ENCODE results near the gene KCNN3.
A peak's percentile ranks its signal among the peaks of the same experiment; 100 is the strongest.

The KCNN3 gene

DNA sequence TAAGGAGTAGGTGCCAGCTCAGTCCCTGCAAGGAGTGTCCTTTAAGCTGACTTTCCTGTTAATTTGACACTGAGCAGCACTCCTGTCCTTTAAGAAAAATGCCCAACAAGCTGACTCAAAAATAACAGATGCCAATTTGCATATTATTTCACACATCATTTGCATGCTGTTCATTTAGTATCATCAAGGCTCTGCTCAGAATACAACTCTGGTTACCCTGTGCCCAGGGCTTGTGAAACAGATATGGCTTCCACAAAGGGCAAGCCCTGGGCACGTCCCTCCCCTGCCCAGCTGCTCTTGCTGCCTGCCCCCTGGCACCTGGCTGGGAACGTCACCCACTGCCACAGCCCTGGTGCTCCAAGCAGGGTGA is 10.3 kb downstream of the KCNN3 start:
- DNase-seq = no peak

GRCh38 chr1:154859151-154859785 is 10.8 kb downstream of the KCNN3 start:
- no peak for DNase-seq

DNA sequence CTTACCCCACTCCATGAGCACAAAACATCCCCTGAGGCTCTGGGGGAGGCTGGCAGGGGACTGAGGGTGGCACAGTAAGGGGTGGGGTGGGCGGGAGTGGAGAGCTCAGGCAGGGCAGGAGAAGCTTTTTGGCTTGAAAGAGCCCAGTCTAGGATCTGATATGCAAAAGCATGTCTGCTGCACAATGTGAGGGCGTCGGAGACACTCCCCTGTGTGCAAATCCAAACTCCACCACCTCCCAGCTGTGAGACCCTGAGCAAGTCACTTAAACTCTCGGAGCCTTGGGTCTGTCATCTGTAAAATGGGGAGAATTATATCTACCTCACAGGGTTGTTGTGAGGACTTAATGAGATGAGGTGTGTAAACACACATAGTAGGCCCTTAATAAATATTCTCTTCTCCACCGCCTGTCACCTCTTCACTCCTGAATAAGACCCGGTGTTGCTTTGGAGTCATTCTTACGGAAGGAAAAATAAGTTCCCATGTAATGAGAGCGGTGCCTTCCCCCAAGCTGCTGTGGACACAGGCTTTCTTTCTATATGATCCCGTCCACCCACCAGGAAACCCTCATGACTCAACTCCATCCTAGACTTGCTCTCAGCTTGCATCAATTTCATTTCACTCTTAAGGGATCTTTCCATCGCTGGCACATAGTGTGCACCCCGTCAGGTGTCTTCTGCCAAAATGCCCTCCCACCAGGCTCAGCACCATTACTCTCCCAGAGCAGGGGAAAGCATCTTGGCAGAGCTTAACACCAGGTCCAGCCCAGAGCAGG is 12.5 kb downstream of the KCNN3 start:
- no peak for DNase-seq

- no peak for DNase-seq
Observed at GRCh38 chr1:154857022-154857421, 13.1 kb downstream of the KCNN3 start.

DNA sequence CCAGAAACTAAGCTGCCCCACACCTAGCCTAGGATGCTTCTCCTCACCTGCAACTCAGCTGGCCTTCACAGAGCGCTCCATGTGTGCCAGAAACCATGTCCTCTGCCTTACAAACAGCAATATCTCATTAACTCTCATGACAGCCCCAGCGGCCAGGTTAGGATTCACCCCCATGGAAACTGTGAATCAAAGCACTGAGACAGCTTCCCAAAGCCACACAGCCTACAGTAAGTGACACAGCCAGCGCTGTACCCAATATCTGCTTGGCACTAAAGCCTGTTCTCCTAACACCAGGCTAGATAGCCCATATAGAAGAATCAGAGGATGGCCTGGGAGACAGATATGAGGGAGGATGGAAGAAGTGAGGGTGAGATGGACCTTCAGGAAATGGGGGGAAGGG is 13.5 kb downstream of the KCNN3 start:
- DNase-seq = no peak

GRCh38 chr1:154856049-154856448 is 14.0 kb downstream of the KCNN3 start:
- no peak for DNase-seq

DNA sequence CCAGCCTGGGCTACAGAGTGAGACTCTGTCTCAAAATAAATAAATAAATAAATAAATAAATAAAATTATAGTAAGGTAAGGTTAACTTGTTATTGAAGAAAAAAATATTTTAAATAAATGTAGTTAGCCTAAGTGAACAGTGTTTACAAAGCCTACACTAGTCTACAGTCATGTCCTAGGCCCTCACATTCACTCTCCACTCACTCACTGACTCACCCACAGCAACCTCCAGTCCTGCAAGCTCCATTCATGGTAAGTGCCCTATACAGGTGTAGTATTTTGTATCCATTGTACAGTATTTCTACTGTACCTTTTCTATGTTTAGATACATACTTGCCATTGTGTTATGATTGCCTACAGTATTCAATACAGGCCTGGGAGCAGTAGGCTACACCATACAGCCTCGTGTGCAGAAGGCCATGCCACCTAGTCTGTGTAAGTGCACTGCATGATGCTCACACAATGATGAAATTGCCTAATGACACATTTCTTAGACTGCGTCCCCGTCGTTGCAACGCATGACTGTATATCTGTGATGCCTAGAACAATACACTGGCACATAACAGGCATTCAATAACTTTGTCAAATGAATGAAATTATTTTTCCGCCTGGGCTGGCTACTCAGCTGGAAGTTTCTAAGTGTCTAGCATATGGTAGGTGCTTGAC is 14.8 kb downstream of the KCNN3 start:
- DNase-seq = no peak

DNA sequence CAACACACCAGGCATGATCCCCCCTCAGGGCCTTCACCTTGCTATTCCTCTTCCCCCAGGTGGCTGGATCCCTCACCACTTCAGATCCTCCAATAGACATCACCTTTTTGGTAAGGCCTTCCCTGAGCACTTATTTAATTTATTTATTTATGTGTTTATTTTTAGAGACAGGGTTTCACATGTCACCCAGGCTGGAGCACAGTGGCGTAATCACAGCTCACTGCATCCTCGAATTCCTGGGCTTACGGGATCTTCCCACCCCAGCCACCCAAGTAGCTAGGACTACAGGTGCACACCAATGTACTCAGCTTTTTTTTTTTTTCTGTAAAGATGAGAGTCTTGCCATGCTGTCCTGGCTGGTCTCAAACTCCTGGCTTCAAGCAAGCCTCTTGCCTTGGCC is 17.2 kb downstream of the KCNN3 start:
- DNase-seq = no peak

DNA sequence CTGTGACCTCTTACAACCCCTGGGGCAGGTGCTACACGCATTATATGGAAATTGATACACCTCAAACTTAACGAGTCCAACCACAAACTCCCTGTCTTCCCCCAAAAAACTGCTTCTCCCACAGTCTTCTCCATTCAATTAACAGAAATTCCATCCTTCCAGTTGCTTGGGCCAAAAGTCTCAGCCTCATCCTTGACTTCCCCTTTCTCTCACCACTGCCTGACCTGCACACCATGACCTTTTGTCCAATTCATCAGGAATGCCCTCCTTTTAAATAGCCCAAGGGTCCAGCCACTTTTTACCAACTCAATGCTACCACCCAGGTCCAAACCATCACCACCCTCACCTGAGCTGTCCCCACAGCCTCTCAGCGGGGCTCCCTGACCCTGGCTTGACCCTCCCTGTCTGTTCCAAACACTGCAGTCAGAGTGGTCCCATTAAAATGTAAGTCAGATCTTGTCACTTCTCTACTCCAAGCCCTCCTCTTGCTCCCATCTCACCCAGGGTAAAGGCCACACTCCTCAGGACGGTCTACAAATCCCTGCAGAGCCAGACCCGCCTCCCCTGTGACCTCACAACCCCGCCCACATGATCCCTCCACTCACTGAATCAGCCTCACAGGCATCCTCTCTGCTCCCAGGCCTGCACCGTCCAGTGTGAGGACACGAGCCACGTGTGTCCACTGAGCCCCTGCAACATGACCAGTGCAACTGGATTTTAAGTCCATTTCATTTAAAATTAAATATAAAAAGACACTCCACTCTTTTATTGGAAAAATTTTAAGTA is 18.5 kb downstream of the KCNN3 start:
- no peak for DNase-seq

- DNase-seq = no peak
Observed at GRCh38 chr1:154849645-154850131, 20.4 kb downstream of the KCNN3 start.

DNA sequence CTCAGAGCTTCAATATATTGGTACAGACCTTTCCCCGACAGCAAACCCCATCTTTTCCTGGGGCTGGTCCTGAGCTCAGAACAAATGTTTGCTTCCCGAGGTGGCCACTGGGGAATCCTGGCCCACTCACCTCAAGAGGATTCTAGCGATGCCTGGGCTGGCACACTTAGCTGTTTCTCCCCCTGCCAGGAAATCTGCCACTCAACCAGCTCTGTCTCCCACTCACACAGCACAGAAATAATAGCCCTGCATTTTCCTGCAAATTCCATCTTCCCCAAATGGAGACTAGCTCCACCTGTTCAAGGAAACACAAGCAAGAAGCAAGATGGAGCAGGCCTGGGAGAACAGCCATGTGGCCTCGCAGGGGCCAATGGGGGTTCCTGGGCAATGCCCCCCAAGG is 21.1 kb downstream of the KCNN3 start:
- DNase-seq = no peak

- no peak for DNase-seq
Observed at GRCh38 chr1:154847891-154848290, 22.2 kb downstream of the KCNN3 start.

GRCh38 chr1:154846565-154847442 is 23.3 kb downstream of the KCNN3 start:
- no peak for DNase-seq

DNA sequence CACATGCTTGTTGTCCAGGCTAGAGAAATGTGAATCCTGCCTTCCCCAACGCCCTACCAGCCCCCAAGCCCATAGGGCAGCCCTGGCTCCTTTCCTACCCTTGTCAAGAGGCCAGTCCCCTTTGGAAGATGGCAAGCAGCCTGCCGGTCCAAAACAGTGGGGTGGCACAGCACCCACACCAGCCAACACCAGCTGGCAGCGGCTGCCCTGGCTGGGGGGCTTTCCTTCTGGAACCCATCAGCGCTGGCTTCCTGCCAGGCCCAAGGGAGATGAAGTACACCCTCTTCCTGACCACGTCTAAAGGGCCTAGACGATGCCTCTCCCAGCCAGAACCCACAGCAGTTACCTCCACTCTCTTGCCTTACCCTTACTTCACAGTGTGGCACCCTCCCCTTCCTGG is 24.2 kb downstream of the KCNN3 start:
- no peak for DNase-seq

GRCh38 chr1:154845174-154845573 is 24.9 kb downstream of the KCNN3 start:
- DNase-seq = no peak

GRCh38 chr1:154844297-154844681 is 25.8 kb downstream of the KCNN3 start:
- no peak for DNase-seq

DNA sequence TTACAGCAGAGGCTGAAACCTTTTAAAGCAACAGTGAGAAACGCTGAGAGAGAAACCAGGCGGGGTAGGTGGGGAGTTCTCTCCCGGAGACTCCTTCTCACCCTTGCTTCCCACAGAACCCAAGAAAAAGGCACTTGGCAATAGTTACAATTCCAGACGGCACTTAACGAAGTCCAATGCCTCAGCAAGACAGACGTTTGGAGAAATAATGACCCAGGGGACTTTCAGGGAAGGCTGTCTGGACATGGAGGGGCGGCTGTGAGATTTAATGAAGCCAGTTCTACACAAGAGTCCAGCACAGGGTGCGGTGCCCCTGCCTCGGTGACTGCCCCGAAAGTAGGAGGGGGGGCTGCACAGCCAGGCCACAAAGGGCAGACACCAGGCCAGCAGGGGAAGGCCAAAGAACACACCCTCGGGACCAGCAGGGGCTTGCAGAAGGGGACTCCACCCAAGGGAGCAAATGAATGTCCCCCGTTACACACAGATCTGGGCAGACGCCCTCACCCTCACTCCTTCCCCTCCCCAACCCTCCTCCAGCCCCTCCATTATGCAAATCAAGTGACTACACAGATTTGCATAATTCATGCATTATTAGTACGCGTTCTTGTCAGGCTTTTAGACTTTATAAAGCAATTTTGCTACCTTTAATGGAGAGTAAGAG is 26.3 kb downstream of the KCNN3 start:
- no peak for DNase-seq

DNA sequence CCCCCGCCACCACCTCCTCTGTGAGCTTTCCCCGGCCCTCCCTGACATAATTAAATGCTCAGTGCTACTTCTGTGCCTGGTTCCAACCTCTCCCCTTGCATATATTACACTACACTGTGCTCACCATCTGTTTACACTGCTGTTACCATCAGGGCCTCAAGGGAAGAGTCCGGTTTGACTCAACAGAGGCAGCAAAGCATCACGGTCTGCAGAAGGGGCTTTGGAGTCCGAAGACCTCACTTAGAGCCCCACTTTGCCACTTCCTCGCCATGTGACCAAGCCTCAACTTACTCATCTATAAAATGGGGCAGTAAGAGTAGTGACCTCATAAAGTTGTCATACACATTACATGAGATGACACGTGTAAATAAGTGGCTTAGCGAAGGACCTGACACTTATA is 27.4 kb downstream of the KCNN3 start:
- no peak for DNase-seq

GRCh38 chr1:154841384-154841783 is 28.7 kb downstream of the KCNN3 start:
- DNase-seq = no peak

- DNase-seq = peak; percentile 0
Observed at GRCh38 chr1:154840269-154841176, 29.6 kb downstream of the KCNN3 start.

DNA sequence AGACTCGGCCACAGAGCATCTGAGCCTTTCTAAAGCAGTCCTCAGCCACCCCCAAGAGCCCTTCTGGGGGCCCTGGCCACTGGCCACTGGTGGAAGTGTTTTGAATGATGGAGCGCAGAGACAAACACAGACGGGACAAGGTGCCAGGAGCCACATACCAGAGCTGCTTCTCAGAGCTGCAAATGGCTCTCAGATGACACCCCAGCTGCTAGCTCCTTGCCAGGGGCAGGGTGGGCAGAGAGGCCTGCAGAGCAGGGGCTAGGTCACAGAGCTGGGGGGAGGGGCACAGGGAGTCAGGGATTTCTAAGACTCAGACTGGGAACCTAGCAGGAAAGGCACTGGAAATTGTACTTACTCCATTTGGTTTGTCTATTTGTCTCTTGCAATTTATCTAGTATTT is 30.4 kb downstream of the KCNN3 start:
- no peak for DNase-seq
